SK-N-MC (cell line): ENCODE measurements around the gene ZBTB49.

Source experiments
- EZH2 ChIP-seq: fragments of 200-600 bp; sonication (generic); IDR thresholded peaks from one replicate; pipeline ENCODE4 v1.6.1; 2017; ENCODE audit warnings: antibody characterized with exemption
- FOXP2 ChIP-seq: optimal IDR thresholded peaks from 2 replicates; pipeline ENCODE3; 2011; ENCODE audit warnings: mild to moderate bottlenecking, moderate library complexity; ENCODE audit not compliant: insufficient read depth; ENCODE audit errors: extremely low read length, control extremely low read depth
- POLR2AphosphoS5 ChIP-seq: IDR thresholded peaks from 2 replicates; pipeline ENCODE4 v1.6.1; 2012; ENCODE audit warnings: mild to moderate bottlenecking, low read depth, low read length, borderline replicate concordance

GRCh38 chr4:4281787-4282186, 8.3 kb upstream of the ZBTB49 start:
- no peak for TF ChIP-seq EZH2
- TF ChIP-seq POLR2AphosphoS5: no peak
- TF ChIP-seq FOXP2: no peak
